NCI-H1436 treated with DMSO at 0.1 percent for 48 hours (cell line): ENCODE measurements around the gene PDE1C.

Source experiments
- DNase-seq: peaks from one replicate; lab custom pipeline; 2025; lab: John Stamatoyannopoulos, UW

The PDE1C gene

GRCh38 chr7:31938650-31939049, 131.6 kb downstream of the PDE1C start:
- DNase-seq, result no peak

DNA sequence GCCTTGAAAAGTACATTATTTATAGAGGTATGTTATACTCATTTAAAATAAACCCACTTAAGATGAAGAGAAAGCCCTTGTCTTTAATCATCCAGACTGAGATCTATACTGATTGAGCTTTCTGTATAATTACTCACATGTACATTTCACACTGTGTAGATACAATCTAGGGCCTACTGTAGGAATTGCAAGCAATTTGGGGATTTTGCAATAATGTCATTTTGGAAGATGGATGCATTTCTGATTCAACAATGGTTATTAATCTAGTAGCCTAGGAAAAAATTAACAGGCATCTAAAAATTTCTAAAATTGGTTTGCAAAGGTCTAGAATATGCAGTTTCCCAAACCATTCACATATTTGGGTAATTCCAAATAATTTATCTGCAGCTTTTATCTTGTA, 132.2 kb downstream of the PDE1C start:
- DNase-seq, result no peak

GRCh38 chr7:31935124-31936054, 134.8 kb downstream of the PDE1C start:
- no peak for DNase-seq

DNA sequence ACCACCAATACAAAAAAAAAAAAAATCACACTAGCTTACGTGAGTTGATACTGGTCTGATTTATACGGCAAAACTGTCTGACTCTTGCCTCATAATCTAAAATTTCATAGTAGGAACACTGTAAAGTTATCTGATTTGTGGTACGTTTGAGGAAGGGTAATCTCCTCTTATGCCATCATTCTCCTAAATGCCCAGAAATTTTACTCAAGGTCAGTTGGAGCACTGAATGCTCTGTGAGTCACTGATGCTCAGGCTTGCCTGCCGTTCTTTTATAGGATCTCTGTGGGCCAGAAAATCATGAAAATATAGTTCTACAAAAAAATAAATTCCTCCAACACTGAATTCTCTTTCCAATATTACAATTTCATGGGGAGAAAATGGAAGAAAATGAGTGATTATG, 135.7 kb downstream of the PDE1C start:
- no peak for DNase-seq

DNA sequence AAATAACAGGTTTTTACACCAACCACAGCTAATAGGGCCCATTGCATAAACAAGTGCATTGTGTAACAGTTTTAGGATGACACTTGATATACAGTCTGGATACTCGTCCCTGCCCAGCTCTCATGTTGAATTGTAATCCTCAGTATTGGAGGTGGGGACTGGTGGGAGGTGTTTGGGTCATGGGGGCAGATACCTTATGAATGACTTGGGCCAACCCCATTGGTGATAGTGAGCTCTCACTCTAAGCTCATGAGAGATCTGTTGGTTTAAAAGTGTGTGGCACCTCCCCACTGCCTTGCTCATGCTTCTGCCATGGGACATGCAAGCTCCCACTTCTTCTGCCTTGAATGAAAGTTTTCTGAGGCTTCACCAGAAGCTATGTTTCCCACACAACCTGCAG, 136.7 kb downstream of the PDE1C start:
- no peak for DNase-seq

GRCh38 chr7:31926991-31927584, 143.1 kb downstream of the PDE1C start:
- DNase-seq, result no peak

GRCh38 chr7:31925753-31926454, 144.3 kb downstream of the PDE1C start:
- DNase-seq, result no peak

GRCh38 chr7:31924251-31924650, 146.0 kb downstream of the PDE1C start:
- no peak for DNase-seq

- no peak for DNase-seq
These were observed 147.4 kb downstream of the PDE1C start for GRCh38 chr7:31922848-31923247.

- no peak for DNase-seq
These were observed 149.2 kb downstream of the PDE1C start for GRCh38 chr7:31921047-31921446.

GRCh38 chr7:31919678-31920369, 150.4 kb downstream of the PDE1C start:
- DNase-seq, result no peak

- no peak for DNase-seq
These were observed 151.4 kb downstream of the PDE1C start for GRCh38 chr7:31918706-31919393.

DNA sequence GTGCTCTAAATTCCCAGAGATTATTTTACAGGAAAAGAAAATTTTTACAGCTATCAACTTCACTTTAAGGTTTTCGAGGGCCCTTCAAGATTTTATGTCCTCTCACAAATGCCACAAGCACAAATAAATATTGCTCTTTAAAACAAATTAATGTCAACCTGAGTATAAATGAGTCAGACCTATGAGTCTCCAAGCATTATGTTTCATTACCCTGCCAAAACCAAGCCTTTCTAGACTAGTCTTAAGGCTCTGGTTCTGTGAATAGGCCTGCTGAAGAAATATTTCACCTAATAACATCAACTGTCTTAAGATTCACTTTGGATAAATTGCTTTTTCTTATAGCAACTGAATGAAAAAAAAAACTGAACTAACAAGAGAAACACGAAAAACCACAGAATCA, 153.0 kb downstream of the PDE1C start:
- no peak for DNase-seq

- no peak for DNase-seq
These were observed 160.0 kb downstream of the PDE1C start for GRCh38 chr7:31910191-31910590.

- DNase-seq, result no peak
These were observed 163.6 kb downstream of the PDE1C start for GRCh38 chr7:31906479-31907171.

DNA sequence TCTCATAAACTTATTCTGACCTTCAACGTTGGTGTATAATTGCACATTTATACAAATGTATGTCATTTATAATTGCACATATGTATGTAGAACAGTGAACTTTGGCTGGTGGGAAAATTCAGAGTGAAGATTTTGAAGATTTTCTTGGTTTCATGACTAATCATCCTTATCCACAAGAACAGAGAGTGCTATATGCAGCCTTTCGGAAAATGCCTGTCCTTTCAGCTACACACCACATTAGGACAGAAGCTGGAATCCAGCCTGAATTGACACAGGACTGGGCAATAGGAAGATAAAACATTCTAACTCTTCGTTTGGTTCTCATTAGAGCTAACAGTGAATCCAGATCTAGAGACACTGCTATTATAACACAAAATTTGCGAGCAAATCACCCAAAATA, 166.2 kb downstream of the PDE1C start:
- no peak for DNase-seq

DNA sequence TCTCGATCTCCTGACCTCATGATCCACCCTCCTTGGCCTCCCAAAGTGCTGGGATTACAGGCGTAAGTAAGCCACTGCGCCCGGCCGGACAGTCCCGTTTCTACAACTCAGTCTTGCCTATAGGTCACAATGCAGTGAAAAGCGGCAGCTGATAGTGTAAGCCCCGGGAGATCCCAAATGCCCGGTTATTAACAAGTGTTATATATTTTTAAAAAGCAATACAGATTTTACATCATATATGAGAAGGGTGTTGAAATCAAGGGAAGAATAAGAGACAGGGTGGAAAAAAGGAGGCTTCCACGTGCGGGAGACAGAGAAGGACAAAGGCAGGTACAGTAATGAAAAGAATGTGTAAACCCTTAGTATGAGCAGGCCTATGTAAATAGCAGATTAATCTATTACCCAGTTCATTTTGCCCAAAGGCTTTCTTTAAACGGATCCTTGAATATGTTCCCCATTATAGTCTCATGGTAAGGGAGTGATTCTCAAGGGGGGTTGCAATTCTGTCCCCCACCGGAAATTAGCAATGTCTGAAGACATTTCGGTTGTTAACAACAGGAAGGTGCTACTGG, 170.8 kb downstream of the PDE1C start:
- no peak for DNase-seq

GRCh38 chr7:31896925-31897324, 173.3 kb downstream of the PDE1C start:
- no peak for DNase-seq

- no peak for DNase-seq
These were observed 175.9 kb downstream of the PDE1C start for GRCh38 chr7:31894308-31894707.

DNA sequence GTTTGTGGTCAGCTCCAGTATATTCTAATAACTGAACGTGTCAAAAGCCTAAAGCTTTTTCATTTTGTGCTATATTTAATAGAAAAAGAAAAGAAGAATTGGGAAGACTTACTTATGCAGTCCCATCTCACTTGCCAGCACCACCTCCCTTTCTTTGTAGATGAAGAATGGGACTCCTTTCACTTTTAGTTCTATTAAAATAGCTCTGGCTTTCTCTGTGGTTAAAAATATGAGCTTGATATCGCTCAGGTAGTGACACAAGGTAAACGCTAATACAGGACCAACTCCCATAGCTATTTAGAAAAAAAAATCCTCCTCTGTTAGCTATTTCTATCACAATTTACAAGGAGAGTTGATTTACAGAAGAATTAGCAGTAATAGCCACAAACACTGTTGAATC, 176.8 kb downstream of the PDE1C start:
- DNase-seq, result no peak
